Subcutaneous abdominal adipose tissue (tissue), 5 donors: ENCODE results near the gene GP9.
A peak's percentile ranks its signal among the peaks of the same experiment; 100 is the strongest.

Experiments
- H3K27ac ChIP-seq: one replicate; pipeline ENCODE4 v1.7.0; 2013; ENCODE audit warnings: low read depth, mild to moderate bottlenecking, inconsistent platforms, low read length, moderate library complexity
- H3K27me3 ChIP-seq, 5 donors: one replicate each; pipeline ENCODE4 v1.7.0; 2013; ENCODE audit warnings: low read length in 5 of 5, inconsistent platforms in 1 of 5; ENCODE audit not compliant: control insufficient read depth in 5 of 5, insufficient read depth in 4 of 5
- H3K36me3 ChIP-seq, 5 donors: one replicate each; pipeline ENCODE4 v1.7.0; 2013; ENCODE audit warnings: low read length in 5 of 5; ENCODE audit not compliant: control insufficient read depth in 5 of 5, insufficient read depth in 5 of 5
- H3K4me1 ChIP-seq, 5 donors: one replicate each; pipeline ENCODE4 v1.7.0; 2013; ENCODE audit warnings: low read length in 5 of 5, mild to moderate bottlenecking in 3 of 5, moderate library complexity in 1 of 5; ENCODE audit not compliant: control insufficient read depth in 5 of 5, insufficient read depth in 5 of 5
- H3K4me3 ChIP-seq, 5 donors: one replicate each; pipeline ENCODE4 v1.7.0; 2013; ENCODE audit warnings: low read length in 5 of 5, low read depth in 1 of 5
- H3K9ac ChIP-seq, 5 donors: one replicate each; pipeline ENCODE4 v1.7.0; 2013; ENCODE audit warnings: low read length in 5 of 5, mild to moderate bottlenecking in 4 of 5, moderate library complexity in 3 of 5
- H3K9me3 ChIP-seq, 5 donors: one replicate each; pipeline ENCODE4 v1.7.0; 2013; ENCODE audit warnings: low read length in 5 of 5; ENCODE audit not compliant: control insufficient read depth in 5 of 5
- donor health status: healthy.
- donor health status: healthy.
- donor health status: healthy.
- donor health status: healthy.
- donor health status: healthy.

Gene GP9

DNA sequence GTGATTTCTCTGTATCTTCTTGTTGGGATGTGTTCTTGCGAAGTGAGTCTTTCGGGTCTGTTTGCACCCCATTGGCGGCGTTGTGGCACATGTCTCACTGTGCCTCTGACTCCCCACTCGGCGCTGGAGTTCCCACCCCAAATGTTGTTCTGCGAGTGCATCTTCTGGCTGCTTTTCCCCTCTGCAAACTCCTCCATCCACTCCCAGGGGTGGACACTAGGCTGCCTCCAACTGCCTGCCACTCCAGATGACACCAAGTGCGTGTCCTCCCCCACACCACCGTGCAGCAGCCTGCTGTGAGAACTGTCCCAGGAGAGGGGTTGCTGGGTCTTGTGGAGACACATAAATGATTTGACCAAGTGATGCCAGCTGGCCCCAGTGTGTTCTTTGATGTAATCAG is 41.8 kb upstream of the GP9 start:
- no peaks in the 10 kb centered on the region for H3K9me3 ChIP-seq
- H3K36me3 ChIP-seq: no peaks in the 10 kb centered on the region
- H3K4me1 ChIP-seq: peaks cover 5 to 54% (median 32%) of the 10 kb centered on the region in 5 donors
- no peak overlapping the region for H3K4me3 ChIP-seq
- no peak overlapping the region for H3K9ac ChIP-seq
- no peak overlapping the region for H3K27ac ChIP-seq
- no peaks in the 10 kb centered on the region for H3K27me3 ChIP-seq

DNA sequence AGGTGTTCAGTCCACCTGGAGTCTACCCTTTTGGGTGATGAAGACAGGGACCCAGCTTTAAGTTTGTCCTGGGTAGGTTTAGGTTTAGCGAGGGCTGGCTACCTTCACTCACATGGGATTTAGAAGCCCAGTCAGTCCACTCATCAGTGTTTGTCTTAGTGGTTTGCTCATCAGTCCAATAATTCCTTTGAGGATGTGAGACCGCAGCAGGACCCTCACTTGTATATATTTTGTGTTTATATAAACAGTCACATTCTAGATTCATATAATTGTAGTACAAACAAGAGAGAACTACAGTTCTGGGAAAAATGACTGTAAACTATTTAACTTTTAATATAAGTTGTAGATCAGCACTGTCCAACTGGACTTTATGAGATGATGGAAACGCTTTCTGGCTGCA is 41.3 kb upstream of the GP9 start:
- Histone ChIP-seq H3K4me1 (peaks cover 5 to 51% (median 32%) of the 10 kb centered on the region in 5 donors), H3K36me3 (no peaks in the 10 kb centered on the region), H3K27ac (no peak overlapping the region), H3K4me3 (no peak overlapping the region), H3K9ac (no peak overlapping the region), H3K9me3 (no peaks in the 10 kb centered on the region), H3K27me3 (no peaks in the 10 kb centered on the region)

DNA sequence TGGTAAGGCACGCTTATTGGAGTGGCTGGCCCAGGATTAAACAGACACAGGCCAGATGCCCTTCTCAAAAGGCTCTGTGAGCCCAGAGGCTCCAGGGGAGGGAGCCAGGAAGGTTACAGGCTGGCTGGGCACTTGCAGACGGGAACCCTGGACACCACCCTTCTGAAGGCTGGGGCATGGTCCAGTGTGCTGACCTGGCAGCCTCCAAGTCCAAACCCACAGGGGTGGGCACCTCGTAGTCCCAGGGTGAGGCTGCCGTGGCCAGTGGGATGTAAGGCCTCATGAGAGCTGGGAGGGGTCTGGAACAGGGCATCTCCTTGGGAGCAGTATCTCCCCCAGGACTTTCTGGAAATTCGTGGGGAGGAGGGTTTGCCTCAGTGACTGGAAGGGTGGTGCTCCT is 39.9 kb upstream of the GP9 start:
- no peaks in the 10 kb centered on the region for H3K27me3 ChIP-seq
- peaks cover 8 to 45% (median 38%) of the 10 kb centered on the region in 5 donors for H3K4me1 ChIP-seq
- no peaks in the 10 kb centered on the region for H3K36me3 ChIP-seq
- H3K9ac ChIP-seq: no peak overlapping the region
- H3K9me3 ChIP-seq: no peaks in the 10 kb centered on the region
- H3K27ac ChIP-seq: no peak overlapping the region
- H3K4me3 ChIP-seq: no peak overlapping the region

DNA sequence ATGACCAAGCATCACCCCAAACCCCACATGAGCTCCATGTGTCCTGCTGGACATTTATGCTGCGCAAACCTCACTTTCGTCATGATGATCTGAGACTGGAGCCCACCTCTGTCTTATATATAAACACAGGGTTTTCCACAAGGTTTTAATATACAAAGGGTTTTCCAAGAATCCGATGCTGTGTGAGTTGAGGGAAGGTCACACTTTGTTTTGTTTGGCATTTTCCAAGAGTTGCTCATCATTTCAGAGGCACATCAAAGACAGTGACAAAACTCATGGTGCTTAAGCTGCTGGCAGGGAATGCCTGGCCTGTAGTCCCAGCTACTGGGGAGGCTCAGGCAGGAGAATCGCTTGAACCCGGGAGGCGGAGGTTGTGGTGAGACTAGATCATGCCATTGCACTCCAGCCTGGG is 39.4 kb upstream of the GP9 start:
- H3K27me3 ChIP-seq: no peaks in the 10 kb centered on the region
- H3K36me3 ChIP-seq: no peaks in the 10 kb centered on the region
- H3K27ac ChIP-seq: no peak overlapping the region
- H3K9ac ChIP-seq: no peak overlapping the region
- H3K9me3 ChIP-seq: no peaks in the 10 kb centered on the region
- H3K4me3 ChIP-seq: no peak overlapping the region
- peaks cover 11 to 45% (median 38%) of the 10 kb centered on the region in 5 donors for H3K4me1 ChIP-seq

DNA sequence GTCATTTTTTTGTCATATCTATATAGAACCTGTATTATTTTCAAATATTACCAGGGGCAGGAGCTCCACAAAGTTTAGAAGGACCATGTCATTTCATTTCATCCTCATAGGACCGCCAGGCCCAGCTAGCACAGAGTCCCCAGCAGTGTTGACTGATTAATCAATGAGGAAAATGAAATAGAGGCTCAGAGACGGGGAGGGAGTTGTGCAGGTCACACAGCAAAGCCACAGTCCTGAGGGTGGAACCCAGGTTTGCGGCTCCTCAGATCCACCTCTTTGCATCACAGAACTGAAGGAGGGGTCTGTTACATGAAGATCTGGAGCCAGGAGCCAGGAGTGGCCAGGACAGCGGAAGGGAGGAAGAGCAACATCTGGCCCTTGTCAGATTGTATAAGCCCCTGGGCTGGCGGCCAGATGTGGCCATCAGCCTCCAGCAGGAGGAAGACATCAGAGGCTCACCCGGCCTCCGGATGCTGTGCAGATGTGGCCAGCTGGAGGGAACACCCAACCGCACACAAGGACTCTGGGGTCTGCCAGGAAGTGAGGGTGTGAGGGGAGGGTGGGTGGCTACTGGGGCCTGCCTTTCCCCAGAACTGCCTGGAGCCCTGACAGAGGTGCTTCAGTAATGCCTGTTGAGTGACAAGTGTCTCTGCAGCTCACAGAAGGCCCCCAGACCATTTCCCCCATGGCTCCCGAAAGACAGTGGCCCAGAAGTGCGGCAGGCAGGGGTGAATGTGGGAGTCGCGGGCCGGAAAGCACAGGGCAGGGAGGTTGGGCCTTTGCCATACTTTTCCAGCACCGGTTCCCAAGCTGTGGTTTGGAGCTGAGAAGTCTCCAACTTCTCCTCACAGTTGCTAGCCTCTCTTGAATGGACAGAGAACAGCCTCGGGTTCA is 38.2 kb upstream of the GP9 start:
- H3K27ac ChIP-seq: no peak overlapping the region
- no peak overlapping the region for H3K4me3 ChIP-seq
- no peaks in the 10 kb centered on the region for H3K9me3 ChIP-seq
- H3K4me1 ChIP-seq: peaks cover 9 to 43% (median 37%) of the 10 kb centered on the region in 5 donors
- H3K9ac ChIP-seq: no peak overlapping the region
- H3K36me3 ChIP-seq: no peaks in the 10 kb centered on the region
- H3K27me3 ChIP-seq: no peaks in the 10 kb centered on the region

DNA sequence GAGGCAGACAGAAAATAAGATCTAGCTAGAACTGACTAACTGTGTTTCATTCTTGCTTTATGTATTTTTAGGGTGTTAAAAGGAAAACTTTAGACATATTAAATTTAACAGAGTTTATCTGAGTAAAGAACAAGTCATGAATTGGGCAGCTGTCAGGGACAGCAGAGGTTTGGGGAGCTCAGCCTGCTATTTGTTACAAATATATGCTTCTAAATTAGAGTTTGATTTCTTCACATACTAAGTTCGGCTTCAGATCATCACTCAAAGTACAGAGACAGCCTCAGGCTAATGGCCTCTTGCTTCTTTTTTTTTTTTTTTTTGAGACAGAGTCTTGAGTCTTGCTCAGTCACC is 37.6 kb upstream of the GP9 start:
- no peaks in the 10 kb centered on the region for H3K27me3 ChIP-seq
- H3K9me3 ChIP-seq: no peaks in the 10 kb centered on the region
- H3K9ac ChIP-seq: no peak overlapping the region
- no peak overlapping the region for H3K27ac ChIP-seq
- no peak overlapping the region for H3K4me3 ChIP-seq
- peaks cover 7 to 39% (median 33%) of the 10 kb centered on the region in 5 donors for H3K4me1 ChIP-seq
- no peaks in the 10 kb centered on the region for H3K36me3 ChIP-seq

DNA sequence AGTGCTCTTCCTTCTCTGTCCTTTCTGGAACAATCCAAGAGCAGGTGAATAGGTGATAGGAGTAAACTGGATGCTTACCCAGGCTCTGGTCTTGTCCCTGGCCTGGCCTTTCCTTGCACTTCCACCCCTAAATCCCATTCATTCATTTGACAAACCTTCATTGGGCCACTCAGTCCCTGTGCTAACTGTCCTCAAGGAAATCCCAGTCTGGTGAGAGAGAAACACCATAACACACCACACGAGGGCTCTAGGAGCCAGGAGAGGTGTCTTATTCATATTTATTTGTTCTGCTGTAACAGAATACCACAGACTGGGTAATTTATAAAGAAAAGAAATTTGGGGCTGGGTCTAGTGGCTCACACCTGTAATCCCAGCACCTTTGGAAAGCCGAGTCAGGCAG is 36.7 kb upstream of the GP9 start:
- no peaks in the 10 kb centered on the region for H3K9me3 ChIP-seq
- peaks cover 7 to 39% (median 32%) of the 10 kb centered on the region in 5 donors for H3K4me1 ChIP-seq
- H3K4me3 ChIP-seq: no peak overlapping the region
- no peaks in the 10 kb centered on the region for H3K36me3 ChIP-seq
- H3K27ac ChIP-seq: no peak overlapping the region
- H3K9ac ChIP-seq: no peak overlapping the region
- H3K27me3 ChIP-seq: no peaks in the 10 kb centered on the region

DNA sequence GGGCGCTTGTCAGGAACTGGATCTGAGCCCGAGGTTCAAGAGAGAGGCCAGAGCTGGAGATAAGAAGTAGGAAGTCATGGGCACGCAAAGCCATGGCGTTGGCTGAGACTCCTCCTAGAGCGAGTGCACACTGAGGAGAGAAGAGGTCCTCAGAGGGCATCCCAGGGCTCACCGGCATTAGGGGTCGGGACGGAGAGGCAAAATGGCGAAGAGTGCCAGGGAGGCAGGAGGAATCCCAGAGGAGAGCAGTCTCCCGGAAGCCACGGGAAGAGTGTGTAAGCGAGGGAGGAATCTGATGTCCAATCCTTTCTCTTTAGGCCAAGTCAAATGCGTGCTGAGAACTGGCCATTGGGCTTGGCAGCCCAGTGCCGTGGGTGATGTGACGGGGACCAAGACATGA is 35.5 kb upstream of the GP9 start:
- H3K4me3 ChIP-seq: no peak overlapping the region
- no peaks in the 10 kb centered on the region for H3K27me3 ChIP-seq
- no peak overlapping the region for H3K27ac ChIP-seq
- H3K4me1 ChIP-seq: peaks cover 7 to 39% (median 32%) of the 10 kb centered on the region in 5 donors
- H3K36me3 ChIP-seq: no peaks in the 10 kb centered on the region
- H3K9ac ChIP-seq: no peak overlapping the region
- peaks cover 0 to under 1% (median 0%) of the 10 kb centered on the region in 5 donors for H3K9me3 ChIP-seq

DNA sequence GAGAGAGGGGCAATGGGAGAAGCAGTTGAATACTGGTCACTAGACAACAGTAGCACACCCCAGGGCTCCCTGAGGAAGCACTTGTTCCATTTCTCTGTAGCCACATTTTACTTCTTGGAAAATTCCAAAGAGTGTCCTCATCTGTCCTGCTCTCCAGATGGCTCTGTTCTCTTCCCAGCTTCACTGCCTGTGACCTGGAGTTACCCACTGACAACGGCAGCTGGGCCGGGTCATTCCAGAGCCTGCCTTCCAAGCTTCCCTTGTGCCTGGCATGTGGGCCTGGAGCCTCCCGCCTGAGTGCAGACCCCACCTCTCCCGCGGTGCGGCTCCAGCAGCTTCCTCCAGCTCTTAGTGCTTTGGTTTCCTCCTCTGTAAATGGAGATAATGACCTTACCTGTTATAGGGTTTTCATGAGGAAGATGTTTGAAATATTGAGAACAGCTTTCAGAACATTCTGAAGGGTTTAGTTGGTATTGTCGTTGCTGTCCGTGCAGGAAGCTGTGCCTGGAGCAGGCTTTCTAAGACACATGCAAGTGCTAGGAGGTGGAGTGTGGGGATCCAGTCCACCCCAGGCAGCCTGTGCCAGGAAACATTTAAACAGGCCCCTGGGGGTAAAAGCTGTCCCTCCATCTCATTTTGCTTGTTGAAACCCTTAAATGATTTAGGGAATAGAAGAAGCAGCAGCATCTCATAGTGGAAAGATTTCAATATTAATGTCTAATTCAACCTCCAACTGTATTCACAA is 34.7 kb upstream of the GP9 start:
- Histone ChIP-seq H3K36me3 (no peaks in the 10 kb centered on the region), H3K4me3 (no peak overlapping the region), H3K4me1 (peaks cover 7 to 39% (median 32%) of the 10 kb centered on the region in 5 donors), H3K27ac (peak overlapping the region; percentile 41), H3K27me3 (no peaks in the 10 kb centered on the region), H3K9ac (peak overlapping the region in 1 of 5 donors; percentile 26), H3K9me3 (peaks cover 0 to 7% (median 3%) of the 10 kb centered on the region in 5 donors)
